ENCODE measurements around the gene GNL3.
A peak's percentile ranks its signal among the peaks of the same experiment; 100 is the strongest.

GNL3 gene

GRCh38 chr3:52685709-52686691 lies at the start of gene GNL3, which contains the start of gene PBRM1:
TSS of gene GNL3 (plus strand) at chr3:52686032. CDS start at chr3:52686093, 61 bp downstream.
TSS of gene PBRM1 (minus strand) at chr3:52685913.
- peaks cover 47% of the 10 kb centered on the region for H3K36me3 ChIP-seq (ENCODE audit: control insufficient read depth, insufficient read depth, low read length)

GRCh38 chr3:52636673-52637072 lies 49.2 kb upstream of the GNL3 start:
- Histone ChIP-seq H3K27me3 (ENCODE audit: control insufficient read depth, insufficient read depth, low read length) (no peaks in the 10 kb centered on the region), H3K9me3 (ENCODE audit: control insufficient read depth, insufficient read depth, low read length) (no peaks in the 10 kb centered on the region), H3K4me3 (ENCODE audit: low read depth, low read length) (no peak overlapping the region), H3K9ac (ENCODE audit: low read depth, low read length) (no peak overlapping the region), H3K4me1 (ENCODE audit: control insufficient read depth, insufficient read depth, low read length) (no peaks in the 10 kb centered on the region), H3K27ac (ENCODE audit: low read depth, low read length) (no peak overlapping the region), H3K36me3 (ENCODE audit: control insufficient read depth, insufficient read depth, low read length) (peaks cover 72% of the 10 kb centered on the region)

More at GRCh38 chr3:52685709-52686691, at the start of gene GNL3, which contains the start of gene PBRM1:
- Histone ChIP-seq H3K4me1 (ENCODE audit: control insufficient read depth, insufficient read depth, low read length) (peaks cover 10% of the 10 kb centered on the region; the same call in 1 of the 2 replicates), H3K27me3 (ENCODE audit: control insufficient read depth, insufficient read depth, low read length) (no peaks in the 10 kb centered on the region), H3K9me3 (ENCODE audit: control insufficient read depth, insufficient read depth, low read length) (no peaks in the 10 kb centered on the region), H3K4me3 (ENCODE audit: low read depth, low read length) (peak within 1 kb of the TSS; percentile 90), H3K27ac (ENCODE audit: low read depth, low read length) (peak within 1 kb of the TSS; percentile 95), H3K9ac (ENCODE audit: low read depth, low read length) (peak within 1 kb of the TSS; percentile 93)

- Histone ChIP-seq H3K36me3 (ENCODE audit: control insufficient read depth, insufficient read depth, low read length) (peaks cover 87% of the 10 kb centered on the region), H3K4me3 (ENCODE audit: low read depth, low read length) (no peak overlapping the region), H3K9me3 (ENCODE audit: control insufficient read depth, insufficient read depth, low read length) (no peaks in the 10 kb centered on the region), H3K4me1 (ENCODE audit: control insufficient read depth, insufficient read depth, low read length) (no peaks in the 10 kb centered on the region), H3K27ac (ENCODE audit: low read depth, low read length) (no peak overlapping the region), H3K27me3 (ENCODE audit: control insufficient read depth, insufficient read depth, low read length) (no peaks in the 10 kb centered on the region), H3K9ac (ENCODE audit: low read depth, low read length) (no peak overlapping the region)
Observed at GRCh38 chr3:52645549-52645948, 40.3 kb upstream of the GNL3 start.

- Histone ChIP-seq H3K4me3 (ENCODE audit: low read depth, low read length) (no peak overlapping the region), H3K9ac (ENCODE audit: low read depth, low read length) (no peak overlapping the region), H3K27me3 (ENCODE audit: control insufficient read depth, insufficient read depth, low read length) (no peaks in the 10 kb centered on the region), H3K36me3 (ENCODE audit: control insufficient read depth, insufficient read depth, low read length) (peaks cover 89% of the 10 kb centered on the region), H3K9me3 (ENCODE audit: control insufficient read depth, insufficient read depth, low read length) (no peaks in the 10 kb centered on the region), H3K27ac (ENCODE audit: low read depth, low read length) (no peak overlapping the region), H3K4me1 (ENCODE audit: control insufficient read depth, insufficient read depth, low read length) (no peaks in the 10 kb centered on the region)
Observed at GRCh38 chr3:52649461-52650210, 36.2 kb upstream of the GNL3 start.

GRCh38 chr3:52650439-52650838 lies 35.4 kb upstream of the GNL3 start:
- Histone ChIP-seq H3K9me3 (ENCODE audit: control insufficient read depth, insufficient read depth, low read length) (no peaks in the 10 kb centered on the region), H3K27me3 (ENCODE audit: control insufficient read depth, insufficient read depth, low read length) (no peaks in the 10 kb centered on the region), H3K36me3 (ENCODE audit: control insufficient read depth, insufficient read depth, low read length) (peaks cover 89% of the 10 kb centered on the region), H3K4me1 (ENCODE audit: control insufficient read depth, insufficient read depth, low read length) (no peaks in the 10 kb centered on the region), H3K9ac (ENCODE audit: low read depth, low read length) (no peak overlapping the region), H3K27ac (ENCODE audit: low read depth, low read length) (no peak overlapping the region), H3K4me3 (ENCODE audit: low read depth, low read length) (no peak overlapping the region)

GRCh38 chr3:52651592-52651991 lies 34.2 kb upstream of the GNL3 start:
- Histone ChIP-seq H3K27me3 (ENCODE audit: control insufficient read depth, insufficient read depth, low read length) (no peaks in the 10 kb centered on the region), H3K27ac (ENCODE audit: low read depth, low read length) (no peak overlapping the region), H3K9ac (ENCODE audit: low read depth, low read length) (no peak overlapping the region), H3K36me3 (ENCODE audit: control insufficient read depth, insufficient read depth, low read length) (peaks cover 87% of the 10 kb centered on the region), H3K4me3 (ENCODE audit: low read depth, low read length) (no peak overlapping the region), H3K4me1 (ENCODE audit: control insufficient read depth, insufficient read depth, low read length) (peaks cover 4% of the 10 kb centered on the region; the same call in 1 of the 2 replicates), H3K9me3 (ENCODE audit: control insufficient read depth, insufficient read depth, low read length) (no peaks in the 10 kb centered on the region)

GRCh38 chr3:52655895-52656294 lies 29.9 kb upstream of the GNL3 start:
- Histone ChIP-seq H3K9ac (ENCODE audit: low read depth, low read length) (no peak overlapping the region), H3K27ac (ENCODE audit: low read depth, low read length) (no peak overlapping the region), H3K4me1 (ENCODE audit: control insufficient read depth, insufficient read depth, low read length) (peaks cover 4% of the 10 kb centered on the region; the same call in 1 of the 2 replicates), H3K4me3 (ENCODE audit: low read depth, low read length) (no peak overlapping the region), H3K27me3 (ENCODE audit: control insufficient read depth, insufficient read depth, low read length) (no peaks in the 10 kb centered on the region), H3K36me3 (ENCODE audit: control insufficient read depth, insufficient read depth, low read length) (peaks cover 86% of the 10 kb centered on the region), H3K9me3 (ENCODE audit: control insufficient read depth, insufficient read depth, low read length) (no peaks in the 10 kb centered on the region)

GRCh38 chr3:52660046-52660445 lies 25.8 kb upstream of the GNL3 start:
- Histone ChIP-seq H3K36me3 (ENCODE audit: control insufficient read depth, insufficient read depth, low read length) (peaks cover 77% of the 10 kb centered on the region), H3K9ac (ENCODE audit: low read depth, low read length) (no peak overlapping the region), H3K9me3 (ENCODE audit: control insufficient read depth, insufficient read depth, low read length) (no peaks in the 10 kb centered on the region), H3K4me1 (ENCODE audit: control insufficient read depth, insufficient read depth, low read length) (peaks cover 4% of the 10 kb centered on the region; the same call in 1 of the 2 replicates), H3K27ac (ENCODE audit: low read depth, low read length) (no peak overlapping the region), H3K27me3 (ENCODE audit: control insufficient read depth, insufficient read depth, low read length) (no peaks in the 10 kb centered on the region), H3K4me3 (ENCODE audit: low read depth, low read length) (no peak overlapping the region)

GRCh38 chr3:52663098-52663497 lies 22.7 kb upstream of the GNL3 start:
- Histone ChIP-seq H3K27me3 (ENCODE audit: control insufficient read depth, insufficient read depth, low read length) (no peaks in the 10 kb centered on the region), H3K27ac (ENCODE audit: low read depth, low read length) (no peak overlapping the region), H3K36me3 (ENCODE audit: control insufficient read depth, insufficient read depth, low read length) (peaks cover 77% of the 10 kb centered on the region)

GRCh38 chr3:52670621-52671521 lies 15.0 kb upstream of the GNL3 start:
- H3K9me3 ChIP-seq (ENCODE audit: control insufficient read depth, insufficient read depth, low read length), result no peaks in the 10 kb centered on the region
- H3K4me3 ChIP-seq (ENCODE audit: low read depth, low read length), result no peak overlapping the region
- H3K27me3 ChIP-seq (ENCODE audit: control insufficient read depth, insufficient read depth, low read length), result no peaks in the 10 kb centered on the region
- H3K9ac ChIP-seq (ENCODE audit: low read depth, low read length), result no peak overlapping the region
- peaks cover 64% of the 10 kb centered on the region for H3K36me3 ChIP-seq (ENCODE audit: control insufficient read depth, insufficient read depth, low read length)
- H3K27ac ChIP-seq (ENCODE audit: low read depth, low read length), result peak overlapping the region; percentile 31
- peaks cover 8% of the 10 kb centered on the region; the same call in 1 of the 2 replicates for H3K4me1 ChIP-seq (ENCODE audit: control insufficient read depth, insufficient read depth, low read length)

More at GRCh38 chr3:52663098-52663497, 22.7 kb upstream of the GNL3 start:
- Histone ChIP-seq H3K4me1 (ENCODE audit: control insufficient read depth, insufficient read depth, low read length) (no peaks in the 10 kb centered on the region), H3K4me3 (ENCODE audit: low read depth, low read length) (no peak overlapping the region), H3K9me3 (ENCODE audit: control insufficient read depth, insufficient read depth, low read length) (no peaks in the 10 kb centered on the region), H3K9ac (ENCODE audit: low read depth, low read length) (no peak overlapping the region)

Data from HUES48 (cell line).